GM12801 (cell line): Measurements from ENCODE around the gene SPACDR.

Source experiments
- CTCF ChIP-seq: IDR thresholded peaks from one replicate; pipeline ENCODE4 v1.5.1; 2011; ENCODE audit warnings: control low read depth; ENCODE audit not compliant: insufficient read length; ENCODE audit errors: extremely low read depth

The SPACDR gene

GRCh38 chr7:100464210-100464660, at the start of gene SPACDR:
TSS of gene SPACDR (minus strand) at chr7:100464260. CDS start at chr7:100464025, 235 bp downstream.
- TF ChIP-seq CTCF = no peak

GRCh38 chr7:100513212-100513810, 49.3 kb upstream of the SPACDR start:
- TF ChIP-seq CTCF = no peak

- TF ChIP-seq CTCF = no peak
Measured at GRCh38 chr7:100510437-100511239, 46.6 kb upstream of the SPACDR start.

GRCh38 chr7:100509231-100509630, 45.2 kb upstream of the SPACDR start:
- TF ChIP-seq CTCF = no peak

- no peak for TF ChIP-seq CTCF
Measured at GRCh38 chr7:100506356-100506923, 42.4 kb upstream of the SPACDR start.

GRCh38 chr7:100504887-100505611, 41.0 kb upstream of the SPACDR start:
- no peak for TF ChIP-seq CTCF

GRCh38 chr7:100496509-100496908, 32.4 kb upstream of the SPACDR start:
- TF ChIP-seq CTCF = no peak
